OCI-LY1 (cell line): ENCODE results near the gene ACSM3.
"Not testable (repeated sequence)": the region's sequence is repeated elsewhere in the genome, so short reads cannot be mapped to it uniquely, and the experiment has no call there.

ENCODE experiments used
- H2AFZ ChIP-seq: fragments of 200-600 bp; sonication (generic), shearing (Covaris generic); 2 replicates; pipeline ENCODE4 v1.6.0; 2014; ENCODE audit warnings: antibody characterized with exemption, mild to moderate bottlenecking, low read length
- H3F3A ChIP-seq: fragments of 200-600 bp; sonication (generic), shearing (Covaris generic); 2 replicates; pipeline ENCODE4 v1.6.0; 2014; ENCODE audit warnings: mild to moderate bottlenecking, antibody characterized with exemption, low read length, moderate library complexity; ENCODE audit not compliant: insufficient read depth
- H3K27ac ChIP-seq: fragments of 200-600 bp; sonication (generic); 2 replicates; pipeline ENCODE4 v1.5.1; 2014; ENCODE audit warnings: low read length, mixed run types, mild to moderate bottlenecking, low read depth; ENCODE audit not compliant: poor library complexity, severe bottlenecking
- H3K27me3 ChIP-seq: fragments of 200-600 bp; sonication (generic); 2 replicates; pipeline ENCODE4 v1.6.0; 2014; ENCODE audit warnings: antibody characterized with exemption, mild to moderate bottlenecking, low read length, moderate library complexity; ENCODE audit not compliant: insufficient read depth
- H3K36me3 ChIP-seq: fragments of 200-600 bp; sonication (generic); 2 replicates; pipeline ENCODE4 v1.6.1; 2014; ENCODE audit warnings: mild to moderate bottlenecking, antibody characterized with exemption, low read length, moderate library complexity, mixed read lengths; ENCODE audit not compliant: insufficient read depth
- H3K4me1 ChIP-seq: fragments of 200-600 bp; sonication (generic); 2 replicates; pipeline ENCODE4 v1.5.1; 2014; ENCODE audit warnings: mild to moderate bottlenecking, low read length, moderate library complexity; ENCODE audit not compliant: insufficient read depth, severe bottlenecking
- H3K4me2 ChIP-seq: fragments of 200-600 bp; sonication (generic), shearing (Covaris generic); 2 replicates; pipeline ENCODE4 v1.6.1; 2014; ENCODE audit warnings: low read length
- H3K4me3 ChIP-seq: fragments of 200-600 bp; sonication (generic); 2 replicates; pipeline ENCODE4 v1.5.1; 2014; ENCODE audit warnings: low read length, low read depth, mild to moderate bottlenecking, mixed read lengths; ENCODE audit not compliant: poor library complexity, severe bottlenecking
- H3K79me2 ChIP-seq: fragments of 200-600 bp; shearing (Covaris generic); 2 replicates; pipeline ENCODE4 v1.6.1; 2016; ENCODE audit warnings: mixed run types, low read length, mixed read lengths; ENCODE audit not compliant: insufficient read depth
- H3K9ac ChIP-seq: fragments of 200-600 bp; sonication (generic), shearing (Covaris generic); 2 replicates; pipeline ENCODE4 v1.6.1; 2014; ENCODE audit warnings: mild to moderate bottlenecking, low read length, mixed read lengths
- H3K9me2 ChIP-seq: fragments of 200-600 bp; sonication (generic), shearing (Covaris generic); 2 replicates; pipeline ENCODE4 v1.6.1; 2014; ENCODE audit warnings: low read depth, mild to moderate bottlenecking, low read length, mixed read lengths
- H3K9me3 ChIP-seq: fragments of 200-600 bp; shearing (Covaris generic); 2 replicates; pipeline ENCODE4 v1.6.1; 2014; ENCODE audit warnings: low read length, mixed read lengths
- H4K20me1 ChIP-seq: fragments of 200-600 bp; sonication (generic), shearing (Covaris generic); 2 replicates; pipeline ENCODE4 v1.6.0; 2016; ENCODE audit warnings: mild to moderate bottlenecking, low read length; ENCODE audit not compliant: insufficient read depth
- EZH2 ChIP-seq: fragments of 200-600 bp; sonication (generic), shearing (Covaris generic); IDR thresholded peaks from 2 replicates; pipeline ENCODE4 v1.8.0; 2017; ENCODE audit warnings: borderline replicate concordance, mixed run types, mild to moderate bottlenecking, antibody characterized with exemption, low read length, moderate library complexity, mixed read lengths
- TF ChIP-seq, protein P1 (sequence below): fragments of 200-600 bp; sonication (generic), shearing (Covaris generic); IDR thresholded peaks from 2 replicates; pipeline ENCODE4 v1.5.1; 2017; ENCODE audit warnings: mild to moderate bottlenecking, antibody characterized with exemption, low read length, moderate library complexity, mixed read lengths

Gene ACSM3, protein sequence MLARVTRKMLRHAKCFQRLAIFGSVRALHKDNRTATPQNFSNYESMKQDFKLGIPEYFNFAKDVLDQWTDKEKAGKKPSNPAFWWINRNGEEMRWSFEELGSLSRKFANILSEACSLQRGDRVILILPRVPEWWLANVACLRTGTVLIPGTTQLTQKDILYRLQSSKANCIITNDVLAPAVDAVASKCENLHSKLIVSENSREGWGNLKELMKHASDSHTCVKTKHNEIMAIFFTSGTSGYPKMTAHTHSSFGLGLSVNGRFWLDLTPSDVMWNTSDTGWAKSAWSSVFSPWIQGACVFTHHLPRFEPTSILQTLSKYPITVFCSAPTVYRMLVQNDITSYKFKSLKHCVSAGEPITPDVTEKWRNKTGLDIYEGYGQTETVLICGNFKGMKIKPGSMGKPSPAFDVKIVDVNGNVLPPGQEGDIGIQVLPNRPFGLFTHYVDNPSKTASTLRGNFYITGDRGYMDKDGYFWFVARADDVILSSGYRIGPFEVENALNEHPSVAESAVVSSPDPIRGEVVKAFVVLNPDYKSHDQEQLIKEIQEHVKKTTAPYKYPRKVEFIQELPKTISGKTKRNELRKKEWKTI

DNA sequence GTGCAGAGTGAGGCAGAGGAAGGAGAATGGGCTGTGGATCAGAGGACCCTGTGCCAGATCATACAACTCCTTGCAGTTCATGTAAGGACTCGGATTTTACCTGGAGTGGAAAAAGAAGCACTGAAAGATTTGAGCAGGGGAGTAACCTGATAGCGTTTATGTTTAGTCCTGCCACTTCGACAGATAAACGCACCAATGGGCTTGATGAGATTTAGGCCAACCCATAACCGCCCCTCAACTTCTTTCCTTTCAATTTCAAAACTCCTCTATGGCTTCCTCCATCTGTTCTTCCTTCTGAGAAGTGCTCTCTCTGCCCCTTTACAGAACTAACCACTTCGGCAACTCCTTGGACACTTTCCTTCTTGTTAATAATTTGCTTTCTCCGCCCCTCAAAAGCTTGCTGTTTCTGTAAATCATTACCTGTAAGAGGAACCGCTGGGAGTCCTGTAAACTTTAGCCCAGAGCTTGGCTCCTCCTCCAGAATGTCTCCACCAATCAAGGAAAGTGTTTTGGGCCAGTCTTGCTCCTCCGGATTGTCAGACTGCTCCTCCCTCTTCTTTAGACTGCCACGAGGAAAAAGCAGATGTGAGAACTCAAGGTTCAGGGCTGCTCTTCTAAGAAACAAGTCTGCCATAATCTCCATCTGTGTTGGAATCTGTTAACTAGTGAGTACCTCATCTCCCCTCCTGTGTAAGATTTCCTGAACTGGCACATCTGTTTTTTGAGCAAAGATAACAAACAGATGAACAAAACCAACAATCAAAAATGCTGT, at the start of gene ACSM3:
TSS of gene ACSM3 (plus strand) at position 554 of the 772 bp plus-strand sequence. CDS start 6,021 bp downstream, outside the sequence.
- Histone ChIP-seq H3K4me1 (peaks cover 10% of the 10 kb centered on the region), H2AFZ (peak within 1 kb of the TSS; percentile 85; the same call in 1 of the 2 replicates), H3K9me3 (peaks cover 8% of the 10 kb centered on the region), H4K20me1 (no peaks in the 10 kb centered on the region), H3K9me2 (no peaks in the 10 kb centered on the region), H3K36me3 (no peaks in the 10 kb centered on the region; the same call in 1 of the 2 replicates), H3K4me2 (peak within 1 kb of the TSS; percentile 64), H3K9ac (no peak within 1 kb of the TSS), H3K27ac (no peak within 1 kb of the TSS), H3K4me3 (peak within 1 kb of the TSS; percentile 46), H3K27me3 (no peaks in the 10 kb centered on the region; the same call in 1 of the 2 replicates), H3F3A (no peaks in the 10 kb centered on the region), H3K79me2 (no peaks in the 10 kb centered on the region)
- TF ChIP-seq EZH2: no peak
- TF ChIP-seq, protein P1, sequence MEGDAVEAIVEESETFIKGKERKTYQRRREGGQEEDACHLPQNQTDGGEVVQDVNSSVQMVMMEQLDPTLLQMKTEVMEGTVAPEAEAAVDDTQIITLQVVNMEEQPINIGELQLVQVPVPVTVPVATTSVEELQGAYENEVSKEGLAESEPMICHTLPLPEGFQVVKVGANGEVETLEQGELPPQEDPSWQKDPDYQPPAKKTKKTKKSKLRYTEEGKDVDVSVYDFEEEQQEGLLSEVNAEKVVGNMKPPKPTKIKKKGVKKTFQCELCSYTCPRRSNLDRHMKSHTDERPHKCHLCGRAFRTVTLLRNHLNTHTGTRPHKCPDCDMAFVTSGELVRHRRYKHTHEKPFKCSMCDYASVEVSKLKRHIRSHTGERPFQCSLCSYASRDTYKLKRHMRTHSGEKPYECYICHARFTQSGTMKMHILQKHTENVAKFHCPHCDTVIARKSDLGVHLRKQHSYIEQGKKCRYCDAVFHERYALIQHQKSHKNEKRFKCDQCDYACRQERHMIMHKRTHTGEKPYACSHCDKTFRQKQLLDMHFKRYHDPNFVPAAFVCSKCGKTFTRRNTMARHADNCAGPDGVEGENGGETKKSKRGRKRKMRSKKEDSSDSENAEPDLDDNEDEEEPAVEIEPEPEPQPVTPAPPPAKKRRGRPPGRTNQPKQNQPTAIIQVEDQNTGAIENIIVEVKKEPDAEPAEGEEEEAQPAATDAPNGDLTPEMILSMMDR: no peak

DNA sequence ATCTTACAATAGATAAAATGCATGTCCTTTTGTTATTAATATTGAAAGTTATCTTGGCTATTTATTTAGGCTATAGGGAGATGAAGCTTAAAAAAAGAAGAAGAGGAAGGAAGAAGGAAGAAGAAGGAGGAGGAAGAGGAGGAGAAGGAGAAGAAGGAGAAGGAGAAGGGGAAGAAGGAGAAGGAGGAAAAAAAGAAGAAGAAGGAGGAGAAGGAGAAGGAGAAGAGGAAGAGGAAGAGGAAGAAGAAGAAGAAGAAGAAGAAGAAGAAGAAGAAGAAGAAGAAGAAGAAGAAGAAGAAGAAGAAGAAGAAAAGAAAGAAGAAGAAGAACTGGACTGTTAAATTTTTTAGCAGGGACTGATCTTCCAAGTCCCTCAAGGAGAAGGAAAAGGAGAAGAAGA, 46.1 kb upstream of the ACSM3 start:
- H3K79me2 ChIP-seq, H3K27ac ChIP-seq, H3K36me3 ChIP-seq, H2AFZ ChIP-seq, H3K9me2 ChIP-seq, H3K9me3 ChIP-seq, H3F3A ChIP-seq, H3K27me3 ChIP-seq, H4K20me1 ChIP-seq, H3K4me1 ChIP-seq, H3K4me3 ChIP-seq, H3K9ac ChIP-seq, H3K4me2 ChIP-seq: not testable (repeated sequence)

DNA sequence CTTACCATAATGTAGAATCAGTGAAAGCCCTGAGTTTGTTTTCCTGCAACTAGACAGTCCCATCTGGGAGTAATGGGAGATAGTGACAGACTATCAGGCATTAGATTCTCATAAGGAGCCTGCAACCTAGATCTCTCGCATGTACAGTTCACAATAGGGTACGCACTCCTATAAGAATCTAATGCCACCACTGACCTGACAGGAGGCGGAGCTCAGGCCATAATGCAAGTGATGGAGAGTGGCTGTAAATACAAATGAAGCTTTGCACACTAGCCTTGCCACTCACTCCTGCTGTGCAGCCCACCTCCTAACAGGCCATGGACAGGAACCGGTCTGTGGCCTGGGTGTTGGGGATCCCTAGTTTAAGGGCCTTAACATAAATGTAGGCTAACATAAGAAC, 43.6 kb upstream of the ACSM3 start:
- no peaks in the 10 kb centered on the region for H3F3A ChIP-seq
- H3K4me3 ChIP-seq: no peak overlapping the region
- no peaks in the 10 kb centered on the region for H3K9me3 ChIP-seq
- H3K9ac ChIP-seq: no peak overlapping the region
- H3K4me1 ChIP-seq: no peaks in the 10 kb centered on the region
- no peaks in the 10 kb centered on the region for H3K27me3 ChIP-seq
- H4K20me1 ChIP-seq: no peaks in the 10 kb centered on the region
- no peak overlapping the region for H3K4me2 ChIP-seq
- no peak overlapping the region for H2AFZ ChIP-seq
- no peak overlapping the region for H3K27ac ChIP-seq
- no peaks in the 10 kb centered on the region for H3K36me3 ChIP-seq
- H3K79me2 ChIP-seq: no peaks in the 10 kb centered on the region
- no peaks in the 10 kb centered on the region for H3K9me2 ChIP-seq
- TF ChIP-seq EZH2: no peak
- TF ChIP-seq, protein P1: no peak
